Activated CD4-positive, alpha-beta T cell treated with anti-CD3 and anti-CD28 coated beads for 1 hour (primary cell): ENCODE results near the gene VAV2.

ENCODE experiments used
- DNase-seq: peaks from one replicate; pipeline ENCODE4 v3.0.0-alpha.2; 2020

The VAV2 gene

DNA sequence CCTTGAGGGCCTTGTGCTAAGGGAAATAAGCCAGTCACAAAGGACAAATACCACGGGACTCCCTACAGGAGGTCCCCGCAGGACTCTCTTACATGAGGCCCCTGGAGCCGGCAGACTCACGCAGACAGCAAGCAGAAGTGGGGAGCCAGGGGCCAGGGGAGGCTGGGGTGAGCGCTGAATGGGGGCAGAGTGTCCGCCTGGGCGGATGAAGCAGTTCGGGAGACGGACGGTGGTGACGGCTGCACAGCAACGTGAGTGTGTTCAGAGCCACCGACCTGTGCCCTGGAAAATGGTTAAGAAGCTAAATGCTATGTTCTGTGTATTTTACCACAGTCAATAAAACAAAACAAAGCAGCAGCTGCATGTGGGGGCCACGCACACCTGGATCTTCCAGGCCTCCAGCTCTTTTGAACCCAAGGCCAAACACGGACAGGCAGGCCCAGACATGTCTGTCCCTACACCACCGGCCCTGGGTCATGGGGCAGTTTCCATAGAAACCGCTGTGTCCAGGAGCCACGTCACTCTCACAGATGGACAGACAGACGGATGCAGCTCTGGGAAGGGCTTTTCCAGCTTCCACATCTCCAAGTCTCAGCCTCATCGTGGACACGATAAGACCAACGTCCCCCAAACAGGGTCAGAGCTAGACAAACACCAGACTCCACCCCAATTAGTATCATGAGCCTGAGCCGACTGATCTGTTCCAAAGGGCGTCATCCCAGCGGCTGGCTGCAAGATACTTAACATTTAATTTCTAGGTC lies 103.9 kb downstream of the VAV2 start:
- DNase-seq: no peak

DNA sequence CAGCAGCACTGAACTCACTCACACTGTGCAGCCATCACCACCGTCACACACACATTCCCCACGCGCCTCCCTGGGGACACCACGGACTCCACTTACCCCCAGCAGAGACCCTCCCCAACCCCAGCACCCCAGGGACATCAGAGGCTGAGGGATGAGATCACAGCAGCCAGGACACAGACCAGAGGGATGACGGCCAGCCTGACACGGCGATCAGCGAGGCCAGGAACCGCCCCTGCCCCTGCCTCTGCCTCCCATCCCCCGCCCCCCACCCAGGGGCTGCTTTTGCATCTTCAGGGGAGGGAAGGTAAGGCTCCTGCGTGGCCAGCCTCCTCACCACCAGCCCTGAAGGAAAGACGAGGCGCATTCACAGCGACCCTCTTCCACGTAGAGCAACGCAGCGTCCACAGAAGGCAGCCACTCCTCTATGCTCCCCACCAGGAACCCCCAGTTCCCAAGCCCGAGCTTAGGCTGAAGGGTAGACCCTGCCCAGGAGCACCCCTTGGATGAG lies 104.5 kb downstream of the VAV2 start:
- DNase-seq: no peak

DNA sequence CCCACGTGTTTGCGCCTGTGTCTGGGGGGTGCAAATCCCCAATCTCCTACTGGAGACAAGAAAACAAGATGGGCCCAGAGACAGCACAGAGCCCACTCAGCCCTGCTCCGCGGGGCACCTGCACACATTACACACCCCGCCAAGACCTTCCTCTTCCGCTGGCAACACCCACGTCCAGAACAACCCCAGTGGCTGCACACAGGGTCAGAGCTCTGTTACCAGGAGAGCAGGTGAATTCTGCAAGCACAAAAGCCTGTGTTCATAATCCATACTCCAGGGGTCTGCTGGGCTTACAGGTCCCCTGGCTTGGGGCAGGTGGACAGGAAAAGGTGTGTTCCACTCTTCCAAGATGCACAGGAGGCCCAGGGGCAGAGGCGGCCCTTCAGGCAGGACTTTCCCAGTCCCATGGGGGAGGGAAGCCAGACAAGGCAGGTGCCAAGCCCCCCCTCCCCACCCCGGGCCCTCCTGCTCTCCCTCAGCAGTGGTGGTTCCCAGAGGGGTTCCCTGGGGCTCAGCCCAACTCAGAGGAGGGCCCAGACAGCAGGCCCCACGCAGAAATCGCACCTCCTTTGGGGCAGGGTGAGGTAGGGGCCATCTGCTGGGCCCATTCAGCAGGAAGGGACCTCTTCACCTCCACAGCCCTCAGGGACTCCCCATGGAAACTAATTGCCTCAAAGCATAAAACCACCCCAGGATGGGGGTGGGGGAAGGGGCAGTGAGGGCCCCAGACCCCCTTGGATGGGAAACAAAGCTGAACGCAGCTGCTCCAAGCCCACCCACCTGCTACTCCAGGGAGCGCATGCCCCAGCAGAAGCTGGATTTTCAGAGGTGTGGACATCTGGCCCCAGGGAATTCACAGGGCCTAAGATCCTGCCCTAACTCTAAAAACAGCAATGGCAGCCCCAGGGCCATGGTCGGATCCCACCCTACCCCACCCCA lies 105.3 kb downstream of the VAV2 start:
- DNase-seq: no peak

DNA sequence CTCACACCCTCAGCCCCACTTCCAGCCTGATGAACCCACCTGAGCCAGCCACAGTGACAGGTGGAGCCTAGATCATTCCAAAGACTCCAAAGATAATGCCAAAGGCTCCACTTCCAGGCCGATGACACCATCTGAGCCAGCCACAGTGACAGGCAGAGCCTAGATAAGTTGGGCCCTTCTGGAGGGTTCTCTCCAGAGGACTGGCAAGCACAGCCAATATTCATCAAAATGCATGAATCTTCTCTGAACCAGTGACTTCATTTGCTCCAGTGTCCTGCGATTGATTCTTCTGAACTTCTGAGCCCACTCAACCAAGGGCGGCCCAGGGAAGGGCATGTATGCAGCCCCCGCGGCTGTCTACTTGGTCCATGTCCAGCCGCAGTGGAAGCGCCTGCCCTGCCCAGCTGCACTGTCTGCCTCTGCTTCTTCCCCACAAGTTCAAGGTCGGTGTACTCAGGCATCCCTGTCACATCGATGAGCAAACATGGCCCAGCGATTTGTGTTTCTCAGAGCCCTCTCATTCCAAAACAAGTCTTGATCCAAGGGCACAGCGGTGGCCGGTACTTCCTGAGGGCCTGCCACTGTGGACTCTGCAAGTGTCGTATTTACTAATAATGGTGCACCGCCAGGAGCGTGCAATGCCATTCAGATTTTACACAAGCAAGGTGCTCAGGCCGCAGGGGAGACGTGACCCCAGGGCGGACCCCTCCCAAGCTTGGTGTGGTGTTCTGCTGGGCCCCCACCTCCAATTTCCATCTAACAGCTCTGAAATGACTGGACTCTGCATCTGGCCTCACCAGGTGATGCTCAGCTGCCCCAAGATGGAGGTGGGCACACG lies 107.0 kb downstream of the VAV2 start:
- DNase-seq: no peak

DNA sequence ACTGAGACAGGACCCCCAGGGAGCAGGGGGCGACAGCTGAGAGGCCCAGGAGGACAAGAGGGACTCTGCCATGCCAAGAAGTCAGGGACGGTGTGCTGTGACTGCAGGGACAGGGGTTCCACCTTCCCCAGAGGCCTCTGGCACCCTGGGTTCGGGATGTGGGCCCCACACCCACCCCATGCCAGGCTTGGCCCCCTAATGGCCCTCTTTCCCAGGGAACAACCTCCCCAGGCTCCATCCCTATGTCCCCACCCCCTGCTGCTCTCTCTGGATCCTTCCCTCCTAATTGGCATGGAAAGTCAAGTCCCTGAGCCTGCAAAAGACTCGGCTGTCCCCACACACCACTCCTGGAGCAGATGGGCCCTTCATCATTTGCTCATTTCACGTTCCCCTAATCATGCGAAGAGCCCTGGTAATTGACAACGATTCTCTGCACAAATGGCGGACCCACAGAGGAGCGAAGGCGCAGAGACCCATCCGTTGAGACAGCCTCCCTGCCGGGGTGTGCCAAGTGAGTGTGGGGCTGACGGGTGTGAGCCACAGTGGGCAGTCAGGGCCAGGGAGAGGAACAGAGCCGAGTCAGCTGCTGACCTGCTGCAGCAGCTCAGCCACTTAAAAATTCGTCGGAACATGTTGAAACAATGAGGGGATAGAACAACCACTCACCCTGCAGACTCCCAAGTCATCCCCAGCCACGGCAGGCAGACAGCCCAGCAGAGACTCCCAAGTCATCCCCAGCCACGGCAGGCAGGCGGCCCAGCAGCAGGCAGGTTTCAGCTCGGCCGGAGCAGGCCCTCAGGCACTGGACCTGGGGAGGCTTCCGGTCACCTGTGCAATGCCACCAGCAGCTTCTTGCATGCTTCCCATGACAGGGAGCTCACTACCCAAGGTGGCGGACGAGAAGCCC lies 109.0 kb downstream of the VAV2 start:
- DNase-seq: no peak

DNA sequence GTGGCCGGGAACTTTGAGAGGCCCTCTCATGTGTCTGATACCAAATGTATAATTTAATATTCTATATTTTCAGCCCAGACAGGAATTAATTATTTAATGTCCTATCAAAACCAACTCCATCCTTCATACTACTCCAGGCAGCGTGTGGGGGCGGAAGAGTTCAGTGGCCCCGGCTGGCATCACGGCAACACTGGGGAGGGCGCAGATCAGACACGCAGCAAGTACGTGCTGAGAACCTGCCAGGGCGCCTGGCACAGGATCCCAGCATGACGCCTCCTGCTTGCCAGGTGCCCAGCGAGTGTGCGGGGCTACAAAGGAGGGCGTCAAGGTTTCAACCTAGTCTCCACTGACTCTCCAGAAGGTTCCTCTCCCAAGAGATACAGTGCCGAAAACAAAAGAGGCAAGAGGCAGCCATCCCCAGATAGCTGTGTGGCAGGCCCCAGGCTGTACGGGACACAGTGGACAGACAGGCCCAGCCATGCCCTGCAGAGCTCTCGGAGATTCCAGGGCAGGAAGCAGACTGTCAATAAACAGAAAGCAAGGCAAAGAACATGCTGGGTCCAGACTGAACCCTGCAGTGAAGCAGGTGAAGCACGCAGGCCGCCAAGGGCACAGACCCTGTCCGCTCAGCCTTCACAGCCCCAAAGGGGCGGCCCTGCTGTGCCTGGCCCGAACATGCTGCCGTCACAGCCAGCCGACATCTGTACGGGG lies 110.3 kb downstream of the VAV2 start:
- DNase-seq: no peak

DNA sequence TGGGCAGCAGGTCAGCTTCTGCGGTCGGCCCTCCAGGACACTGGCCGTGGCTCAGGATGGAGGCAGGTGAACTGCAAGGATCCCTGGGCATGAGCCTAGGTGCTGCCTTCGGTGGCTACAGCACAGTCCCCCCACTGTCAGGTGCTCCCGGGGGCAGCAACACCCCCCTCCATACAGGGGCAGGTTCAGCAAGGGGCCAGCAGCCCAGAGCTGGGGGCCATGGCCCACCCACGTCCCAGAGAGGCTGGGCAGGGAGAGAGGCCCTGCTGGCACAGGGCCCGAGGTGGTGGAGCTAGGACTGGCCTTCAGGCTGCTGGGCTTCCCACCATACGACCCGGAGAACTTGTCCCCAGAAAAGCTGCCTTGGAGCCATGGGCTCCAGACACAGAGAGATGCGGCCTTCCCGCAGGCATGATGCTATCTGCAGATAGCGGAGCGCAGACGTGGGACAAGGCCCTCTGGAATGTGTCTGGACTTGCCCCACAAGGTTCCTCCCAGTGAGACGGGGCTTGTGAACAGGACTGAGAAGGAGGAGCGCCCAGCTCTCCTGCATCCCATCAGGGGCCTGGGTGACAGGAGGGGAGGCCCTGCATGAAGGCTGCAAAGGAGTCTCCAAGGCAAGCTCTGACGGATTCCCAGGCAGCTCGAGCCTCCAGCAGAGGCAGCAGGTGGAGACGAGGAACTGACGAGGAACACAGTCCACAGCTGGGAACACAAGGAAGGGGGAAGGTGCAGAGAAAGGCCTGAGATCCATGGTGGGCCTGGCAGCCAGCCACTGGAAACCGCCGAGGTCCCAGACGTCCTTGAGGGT lies 111.1 kb downstream of the VAV2 start:
- DNase-seq: no peak

DNA sequence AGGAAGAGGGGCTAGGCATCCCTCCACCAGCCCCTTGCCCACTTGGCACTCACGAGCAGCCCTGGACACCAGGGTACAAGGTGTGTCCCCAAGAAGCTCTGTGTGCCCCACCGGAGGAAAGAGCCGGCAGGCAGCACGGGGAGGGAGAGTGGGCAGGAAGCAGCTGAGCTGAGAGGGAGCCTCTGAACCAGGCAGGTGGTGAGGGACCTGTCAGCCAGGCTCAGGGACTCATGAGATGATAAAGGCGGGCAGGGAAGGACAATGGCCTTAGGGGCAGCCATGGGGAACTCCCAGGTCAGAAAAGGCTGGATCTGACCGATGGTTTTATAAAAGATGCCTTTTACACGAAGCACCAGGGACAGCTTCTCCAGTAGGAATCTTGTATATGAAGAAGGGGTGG lies 112.0 kb downstream of the VAV2 start:
- no peak for DNase-seq

DNA sequence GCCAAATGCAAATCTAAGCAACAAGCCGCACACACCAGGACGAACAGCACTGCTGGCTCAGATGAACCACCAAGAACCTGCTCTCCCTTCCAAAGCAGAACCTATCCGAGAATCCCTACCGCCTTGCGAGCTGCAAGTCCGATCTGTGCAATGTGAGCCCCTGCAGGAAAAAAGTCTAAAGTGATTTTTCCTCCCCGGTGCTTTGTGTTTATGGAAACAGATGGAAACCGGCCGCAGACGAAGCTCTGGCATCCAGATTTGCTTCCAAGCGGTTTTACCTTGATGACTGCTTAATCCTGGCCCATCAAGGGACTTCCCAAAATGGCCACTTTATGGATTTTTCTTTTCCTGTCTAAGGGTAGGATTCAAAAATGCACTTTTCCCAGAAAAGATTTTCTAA lies 112.5 kb downstream of the VAV2 start:
- DNase-seq: no peak

DNA sequence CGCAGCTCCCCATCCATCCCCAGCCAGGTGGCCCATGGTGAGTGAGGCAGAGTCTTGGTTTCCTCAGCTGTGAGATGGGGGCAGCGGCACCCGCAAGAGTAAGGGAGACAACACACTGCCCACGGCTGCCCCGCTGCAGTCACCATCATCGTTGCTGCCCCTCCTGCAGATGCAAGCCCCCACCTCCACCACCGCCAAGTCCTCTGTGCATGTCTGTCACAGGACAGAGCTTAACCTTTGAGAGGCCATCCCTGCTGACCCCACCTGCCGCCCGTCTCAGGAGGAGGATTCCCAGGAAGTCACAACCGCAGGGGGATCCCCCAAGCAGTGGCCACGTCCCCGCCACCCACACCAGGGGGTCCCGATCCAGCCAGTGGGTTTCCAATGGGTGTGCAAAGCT lies 113.7 kb downstream of the VAV2 start:
- no peak for DNase-seq

DNA sequence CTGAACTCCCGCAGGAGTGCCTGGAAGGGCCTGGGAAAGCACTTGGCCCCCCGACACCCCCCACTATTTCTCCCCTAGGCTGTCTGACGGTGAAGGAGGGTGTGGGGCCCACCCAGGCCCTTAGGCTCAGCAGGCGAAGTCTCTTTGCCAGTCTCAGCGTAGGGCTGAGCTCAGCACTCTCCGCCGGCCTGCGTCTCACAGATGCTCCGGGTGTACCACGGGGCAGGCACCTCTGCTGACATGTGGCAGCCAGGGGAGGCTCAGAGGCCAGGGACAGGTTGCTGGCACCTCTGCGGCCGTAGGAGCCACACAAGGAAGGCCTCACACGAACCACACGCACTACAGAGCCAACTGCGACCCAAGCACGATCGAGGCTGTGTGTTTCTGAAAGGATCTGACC lies 114.2 kb downstream of the VAV2 start:
- no peak for DNase-seq

DNA sequence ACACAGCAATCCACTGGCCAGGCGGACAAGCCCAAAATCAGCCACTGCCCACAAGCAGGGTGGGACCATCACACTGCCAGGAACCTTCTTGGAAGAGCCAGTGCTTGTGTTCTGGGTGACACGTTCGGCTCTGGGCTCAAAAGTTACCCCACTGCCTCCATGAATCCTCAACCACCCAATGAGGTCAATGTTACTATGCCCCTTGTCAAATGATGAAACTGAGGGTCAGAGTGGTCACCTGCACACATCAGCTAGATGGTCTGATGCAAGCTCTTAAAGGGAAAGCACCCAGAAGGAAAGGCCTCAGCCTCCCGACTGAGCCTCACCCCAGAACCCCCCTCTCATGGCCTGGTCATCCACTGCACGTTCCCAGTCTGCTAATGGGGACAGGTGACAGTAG lies 114.8 kb downstream of the VAV2 start:
- DNase-seq: no peak

DNA sequence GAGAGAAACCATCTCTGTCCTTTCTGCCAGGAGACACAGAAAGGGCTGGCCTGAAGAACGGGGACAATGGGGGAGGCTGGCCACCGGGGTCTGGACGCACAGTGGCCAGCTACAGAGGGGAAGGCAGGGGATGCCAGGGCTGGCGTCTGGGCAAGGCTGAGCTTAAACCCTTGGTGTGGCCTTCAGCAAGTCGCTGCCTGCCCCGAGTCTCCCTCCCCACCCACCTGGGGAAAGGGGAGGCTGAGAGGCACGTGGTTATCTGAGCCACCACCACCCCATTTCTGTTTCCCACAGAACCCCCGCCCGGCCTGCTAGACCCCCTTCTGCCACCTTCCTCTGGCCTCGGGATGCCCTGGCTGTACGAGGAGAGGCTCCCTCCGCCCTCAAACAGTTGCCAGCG lies 115.3 kb downstream of the VAV2 start:
- DNase-seq: no peak

DNA sequence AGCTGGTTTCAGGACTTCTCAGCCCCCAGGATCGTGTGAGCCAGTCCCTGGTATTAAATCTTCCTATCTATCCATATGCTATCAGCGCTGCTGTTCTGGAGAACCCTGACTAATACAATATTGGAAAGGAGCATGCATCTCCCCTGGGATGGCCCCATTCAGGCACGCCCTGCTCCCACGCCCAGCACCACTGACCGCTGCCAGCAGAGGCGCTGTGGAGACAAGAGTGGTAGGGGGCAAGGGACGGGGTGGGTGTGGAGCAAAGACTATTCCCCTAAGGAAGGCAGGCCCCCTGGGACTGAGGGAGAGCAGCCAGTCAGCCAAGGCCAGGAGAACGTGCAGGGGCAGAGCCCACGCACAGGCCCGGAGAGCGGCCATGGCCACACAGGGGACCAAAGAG lies 116.0 kb downstream of the VAV2 start:
- DNase-seq: no peak

DNA sequence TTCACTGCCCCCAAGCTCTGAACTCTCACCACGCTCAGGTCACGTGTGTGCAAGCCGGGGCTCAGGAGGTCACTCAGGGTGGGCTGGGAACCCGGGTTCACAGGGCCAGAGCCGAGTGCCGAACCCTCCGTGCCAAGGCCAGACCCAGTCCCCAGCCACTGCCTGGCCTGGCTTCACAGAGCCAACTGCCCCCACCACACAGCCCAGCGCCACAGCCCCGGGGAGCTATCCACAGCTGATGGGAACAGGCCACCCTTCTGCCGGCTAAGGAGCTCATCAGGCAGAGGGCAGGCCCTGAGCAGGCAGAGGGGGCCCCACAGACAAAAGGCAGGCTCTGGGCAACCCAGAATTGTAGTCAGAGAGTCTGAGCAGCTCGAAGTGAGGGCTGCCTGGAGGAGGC lies 117.0 kb downstream of the VAV2 start:
- no peak for DNase-seq

DNA sequence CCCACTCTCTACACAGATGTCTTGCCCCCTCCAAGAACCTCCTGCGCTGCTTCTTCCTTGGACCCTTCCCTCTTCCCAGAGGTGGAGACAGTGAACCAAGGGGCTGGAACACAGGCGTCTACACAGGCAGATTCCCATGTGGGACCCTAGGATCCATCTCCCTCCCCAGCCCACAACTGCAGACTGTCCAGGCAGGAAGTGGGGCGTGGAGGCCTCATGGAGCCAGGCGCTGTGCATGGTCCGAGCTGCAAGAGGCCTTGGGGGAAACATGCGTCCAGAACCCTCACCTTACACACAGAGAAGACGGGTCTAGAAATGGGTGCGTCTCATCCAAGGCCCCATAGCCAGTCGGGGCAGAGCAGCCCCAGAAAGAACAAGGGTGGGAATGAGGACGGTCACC lies 117.5 kb downstream of the VAV2 start:
- no peak for DNase-seq

DNA sequence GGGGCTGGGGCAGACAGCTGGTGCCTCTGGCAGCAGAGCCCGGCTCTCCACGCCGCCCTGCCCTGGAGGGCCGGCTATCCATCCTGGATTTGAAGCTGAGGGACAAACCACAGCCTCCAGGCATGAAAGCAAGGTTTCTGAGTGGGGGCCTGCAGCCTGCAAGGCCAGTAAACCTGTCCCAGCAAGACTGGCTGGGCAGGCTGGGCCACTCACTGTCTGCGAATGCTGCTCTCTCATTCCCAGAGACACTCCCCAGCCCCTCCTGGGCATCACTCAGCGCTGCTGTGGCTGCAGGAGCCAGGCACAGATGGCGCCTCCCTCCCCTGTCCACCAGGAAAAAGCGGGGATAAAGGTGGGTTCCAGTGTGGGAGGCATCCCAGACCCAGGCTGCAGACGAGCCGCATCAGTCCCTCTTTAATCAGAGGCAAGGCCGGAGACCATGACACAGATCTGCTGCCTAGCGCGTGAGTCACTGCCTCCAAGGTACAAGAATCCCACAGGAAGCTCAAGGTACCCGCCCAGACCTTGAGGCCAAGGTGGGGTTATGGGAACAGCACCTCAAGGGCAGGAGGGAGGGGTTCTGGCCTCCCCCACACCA lies 118.0 kb downstream of the VAV2 start:
- no peak for DNase-seq

DNA sequence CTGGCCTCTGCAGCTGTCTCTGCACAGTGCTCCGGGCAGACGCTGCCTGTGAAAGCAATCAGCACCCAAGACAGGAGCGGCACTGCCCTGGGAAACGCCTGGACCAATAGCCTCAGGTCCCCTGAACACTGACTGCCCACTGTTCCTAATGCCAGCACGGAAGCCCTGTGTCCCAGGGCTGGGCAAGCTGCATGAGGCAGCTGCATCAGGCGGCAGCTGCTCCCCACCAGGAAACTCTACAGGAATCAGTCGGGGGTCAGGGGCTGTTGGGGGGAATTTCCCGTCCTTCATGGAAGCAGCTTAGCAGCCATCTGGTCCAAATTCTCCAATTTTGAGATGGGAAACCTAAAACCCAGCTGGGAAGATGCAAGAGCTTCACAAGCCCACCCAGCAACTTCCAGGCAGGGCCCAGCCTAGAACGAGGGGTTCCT lies 118.6 kb downstream of the VAV2 start:
- no peak for DNase-seq

DNA sequence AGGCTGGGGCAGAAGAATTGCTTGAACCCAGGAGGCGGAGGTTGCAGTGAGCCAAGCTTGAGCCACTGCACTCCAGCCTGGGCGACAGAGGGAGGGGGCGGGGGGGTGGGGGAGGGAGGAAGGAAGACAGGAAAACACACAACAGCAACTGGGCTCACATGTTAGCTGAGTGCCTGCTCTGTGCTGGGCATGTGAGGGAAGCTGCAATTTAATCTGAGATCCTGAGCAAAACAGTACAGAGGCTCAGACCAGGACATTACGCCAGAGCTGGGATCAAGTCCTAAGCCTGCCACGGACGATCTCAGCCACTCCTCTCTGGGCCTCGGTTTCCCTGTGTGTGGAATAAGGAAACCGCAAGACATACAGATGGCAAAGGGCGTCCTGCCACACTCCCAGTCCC lies 119.1 kb downstream of the VAV2 start:
- DNase-seq: no peak
